ENCODE results near the gene CSF1R. TPM values are rescaled to one million over a fixed set of nuclear protein-coding genes. Genes with fewer than 3 reads are reported as not detected.
A peak's percentile ranks its signal among the peaks of the same experiment; 100 is the strongest.

The CSF1R gene
- total RNA-seq, 1 experiment from 2014 or later = 5.8 TPM

GRCh38 chr5:150116667-150117400, 30.5 kb upstream of the CSF1R start:
- Mint-ChIP-seq H3K4me3 (ENCODE audit: unreplicated experiment) (no peak overlapping the region), H3K27ac (ENCODE audit: unreplicated experiment) (no peak overlapping the region), H3K9me3 (ENCODE audit: unreplicated experiment) (no peaks in the 10 kb centered on the region), H3K27me3 (ENCODE audit: insufficient read depth, unreplicated experiment) (no peaks in the 10 kb centered on the region), H3K4me1 (ENCODE audit: low read depth, unreplicated experiment) (peaks cover 23% of the 10 kb centered on the region), H3K36me3 (ENCODE audit: insufficient read depth, unreplicated experiment) (peaks cover 6% of the 10 kb centered on the region)
- no peak for TF ChIP-seq CTCF (IDR thresholded peaks at IDR 0.05; ENCODE audit: insufficient read depth in 1 of 2, low read depth in 1 of 2, low read length in 1 of 2, severe bottlenecking in 1 of 2, unreplicated experiment in 1 of 2)
- Histone ChIP-seq H3K9me3 (no peaks in the 10 kb centered on the region), H3K27me3 (replicated peaks; ENCODE audit: control insufficient read depth, insufficient read depth, low read length) (no peaks in the 10 kb centered on the region), H3K4me1 (peaks cover 37% of the 10 kb centered on the region), H3K36me3 (ENCODE audit: control insufficient read depth, insufficient read depth, low read length) (no peaks in the 10 kb centered on the region), H3K4me3 (ENCODE audit: low read depth, low read length) (no peak overlapping the region)
- peak; percentile 72 to 83 for DNase-seq
- POLR2A ChIA-PET = interaction anchor here (0.5 kb wide), 1 partner anchor 25 kb away, joined by 3 read pairs; no protein-coding TSS in a partner anchor
- intact Hi-C loops (cut with micrococcal nuclease; ENCODE audit: unreplicated experiment) = no loop called here
- CTCF ChIA-PET = interaction anchor here (0.7 to 1.5 kb wide), 3 partner anchors 9 to 283 kb away, joined by 3 to 4 read pairs (median 3); no protein-coding TSS in a partner anchor
- BruUV-seq (replicated peaks) = no TSS peak

GRCh38 chr5:150114773-150115408, 28.5 kb upstream of the CSF1R start:
- Histone ChIP-seq H3K9me3 (no peaks in the 10 kb centered on the region), H3K4me3 (ENCODE audit: low read depth, low read length) (no peak overlapping the region), H3K36me3 (ENCODE audit: control insufficient read depth, insufficient read depth, low read length) (no peaks in the 10 kb centered on the region), H3K4me1 (peaks cover 41% of the 10 kb centered on the region), H3K27me3 (replicated peaks; ENCODE audit: control insufficient read depth, insufficient read depth, low read length) (no peaks in the 10 kb centered on the region)
- ChIA-PET POLR2A (no interaction called here), CTCF (interaction anchor here (1.5 kb wide), 1 partner anchor 281 kb away, joined by 4 read pairs; no protein-coding TSS in a partner anchor)
- no peak for TF ChIP-seq CTCF (IDR thresholded peaks at IDR 0.05; ENCODE audit: insufficient read depth in 1 of 2, low read depth in 1 of 2, low read length in 1 of 2, severe bottlenecking in 1 of 2, unreplicated experiment in 1 of 2)
- H3K4me1 Mint-ChIP-seq (ENCODE audit: low read depth, unreplicated experiment) = peaks cover 32% of the 10 kb centered on the region
- H3K27ac Mint-ChIP-seq (ENCODE audit: unreplicated experiment) = no peak overlapping the region
- BruUV-seq (replicated peaks) = no TSS peak
- DNase-seq = no peak
- intact Hi-C loops (cut with micrococcal nuclease; ENCODE audit: unreplicated experiment) = loop anchor here (5.0 kb wide), 1 partner anchor 58 kb away; no protein-coding TSS in a partner anchor
- peaks cover 6% of the 10 kb centered on the region for H3K36me3 Mint-ChIP-seq (ENCODE audit: insufficient read depth, unreplicated experiment)
- H3K4me3 Mint-ChIP-seq (ENCODE audit: unreplicated experiment) = no peak overlapping the region
- no peaks in the 10 kb centered on the region for H3K9me3 Mint-ChIP-seq (ENCODE audit: unreplicated experiment)
- no peaks in the 10 kb centered on the region for H3K27me3 Mint-ChIP-seq (ENCODE audit: insufficient read depth, unreplicated experiment)

GRCh38 chr5:150114102-150114641, 27.8 kb upstream of the CSF1R start:
- H3K27me3 Mint-ChIP-seq (ENCODE audit: insufficient read depth, unreplicated experiment) = no peaks in the 10 kb centered on the region
- peaks cover 39% of the 10 kb centered on the region for H3K4me1 Mint-ChIP-seq (ENCODE audit: low read depth, unreplicated experiment)
- intact Hi-C loops (cut with micrococcal nuclease; ENCODE audit: unreplicated experiment) = loop anchor here (5.0 kb wide), 1 partner anchor 57 kb away; no protein-coding TSS in a partner anchor
- CTCF ChIA-PET = no interaction called here
- Histone ChIP-seq H3K36me3 (ENCODE audit: control insufficient read depth, insufficient read depth, low read length) (no peaks in the 10 kb centered on the region), H3K4me1 (peaks cover 48% of the 10 kb centered on the region), H3K4me3 (ENCODE audit: low read depth, low read length) (no peak overlapping the region), H3K27me3 (replicated peaks; ENCODE audit: control insufficient read depth, insufficient read depth, low read length) (no peaks in the 10 kb centered on the region), H3K9me3 (no peaks in the 10 kb centered on the region)
- TF ChIP-seq CTCF (IDR thresholded peaks at IDR 0.05; ENCODE audit: insufficient read depth in 1 of 2, low read depth in 1 of 2, low read length in 1 of 2, severe bottlenecking in 1 of 2, unreplicated experiment in 1 of 2) = peak in 1 of 2 experiments; percentile 17
- H3K27ac Mint-ChIP-seq (ENCODE audit: unreplicated experiment) = no peak overlapping the region
- peak in 1 of 2 experiments; percentile 34 for DNase-seq
- no peak overlapping the region for H3K4me3 Mint-ChIP-seq (ENCODE audit: unreplicated experiment)
- no TSS peak for BruUV-seq (replicated peaks)
- POLR2A ChIA-PET = interaction anchor here (0.9 kb wide), 1 partner anchor 23 kb away, joined by 4 read pairs; no protein-coding TSS in a partner anchor
- peaks cover 6% of the 10 kb centered on the region for H3K36me3 Mint-ChIP-seq (ENCODE audit: insufficient read depth, unreplicated experiment)
- H3K9me3 Mint-ChIP-seq (ENCODE audit: unreplicated experiment) = no peaks in the 10 kb centered on the region
